ENCODE measurements around the gene CHST15.

CHST15 gene

DNA sequence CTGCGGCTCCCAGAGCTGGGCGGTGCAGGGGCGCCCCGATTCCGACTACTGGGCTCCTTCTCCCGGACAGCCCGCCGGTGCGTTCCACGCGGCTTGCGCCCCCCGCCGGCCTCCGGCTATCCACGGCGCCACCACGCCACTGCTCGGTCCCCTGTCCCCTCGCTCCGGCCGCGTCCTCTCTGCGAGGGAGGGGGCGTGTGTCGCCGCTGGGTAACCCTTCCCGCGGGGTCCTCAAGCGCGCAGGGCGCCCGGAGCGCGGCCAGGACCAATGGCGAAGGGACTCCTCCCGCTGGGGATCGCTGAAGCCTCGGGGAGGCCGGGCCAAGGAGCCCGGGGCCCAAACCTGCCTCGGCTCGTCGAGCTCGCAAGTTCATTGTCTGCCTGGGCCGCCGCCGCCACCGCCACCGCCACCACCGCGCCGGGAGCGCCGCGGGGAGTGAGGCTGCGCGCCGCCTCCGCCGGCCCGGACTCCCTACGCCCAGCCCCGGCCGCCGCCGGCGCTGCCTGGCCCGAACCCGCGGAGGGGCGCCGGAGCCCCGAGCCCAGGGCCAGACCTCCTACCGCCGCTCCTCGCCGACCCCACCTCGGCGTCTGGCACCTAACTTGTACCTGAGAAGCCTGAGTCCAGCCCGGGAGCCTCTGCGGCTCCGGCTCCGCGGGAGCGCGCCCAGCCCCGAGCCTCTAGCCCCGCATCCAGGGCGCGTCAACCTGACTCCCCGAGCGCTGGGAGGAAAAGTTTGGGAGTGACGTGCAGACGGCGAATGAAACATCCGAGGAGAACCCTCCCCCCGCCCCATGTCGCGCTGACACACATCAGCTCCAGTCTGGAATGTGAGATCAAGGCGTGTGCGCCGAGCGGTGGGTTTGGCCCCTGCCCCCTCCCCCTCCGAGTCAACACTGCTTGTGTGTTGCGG, at the start of gene CHST15:
TSS of gene CHST15 (minus strand) at position 739 of the 914 bp plus-strand sequence. CDS start 47,386 bp downstream, outside the sequence.
- no peak for DNase-seq

DNA sequence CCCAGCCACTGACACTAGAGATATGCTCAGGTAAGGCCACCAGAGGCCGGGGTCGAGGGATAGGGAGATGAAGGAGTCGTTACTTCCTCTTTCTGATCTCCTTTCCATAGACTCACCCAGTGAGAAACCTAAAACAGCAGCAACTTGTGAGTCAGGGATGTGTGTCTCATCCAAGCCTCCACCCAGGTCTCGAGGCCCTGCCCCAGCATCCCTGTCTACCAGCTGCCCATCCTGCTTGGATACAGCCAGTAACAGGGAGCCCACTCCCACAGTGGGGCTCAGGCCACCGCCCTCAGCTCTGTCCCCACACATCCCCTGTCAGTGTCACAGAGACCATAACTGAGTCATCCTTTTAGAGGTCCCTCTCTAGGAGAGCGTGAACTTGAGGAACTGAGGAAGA, 49.6 kb upstream of the CHST15 start:
- DNase-seq = no peak

- DNase-seq = no peak
Measured at GRCh38 chr10:124142006-124142739, 48.8 kb upstream of the CHST15 start.

- no peak for DNase-seq
Measured at GRCh38 chr10:124138883-124139348, 45.5 kb upstream of the CHST15 start.

DNA sequence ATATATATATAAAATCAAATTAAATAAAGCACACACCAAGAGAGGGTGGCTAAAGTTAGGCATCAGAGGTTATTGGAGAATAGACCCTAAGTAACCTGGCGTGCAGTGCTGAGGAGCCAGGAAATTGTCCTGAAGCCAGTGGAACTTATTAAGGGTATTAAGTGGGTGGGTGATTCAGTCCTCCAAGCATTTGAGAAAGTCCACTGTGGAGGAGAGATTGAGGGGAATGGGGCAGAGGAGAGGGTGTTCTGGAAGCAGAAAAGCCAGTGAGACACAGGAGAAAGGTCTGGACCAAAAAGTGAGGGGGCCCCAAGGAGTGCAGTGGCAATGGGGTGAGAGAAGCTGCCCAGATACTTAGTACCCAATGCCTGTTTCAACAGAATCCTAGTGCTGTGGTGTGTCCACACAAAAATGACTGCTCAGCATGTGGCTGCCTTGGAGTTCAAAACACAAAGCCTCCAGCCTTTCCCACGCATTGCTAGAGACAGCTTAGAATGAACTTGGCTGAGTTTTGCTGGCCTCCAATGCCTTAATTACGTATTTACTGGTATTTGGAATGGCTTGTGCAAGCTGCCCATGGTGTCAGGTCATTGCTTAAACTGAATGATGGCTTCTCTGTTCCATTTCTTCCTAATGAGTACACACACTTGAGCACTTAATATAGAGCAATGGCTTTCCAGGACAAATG, 44.9 kb upstream of the CHST15 start:
- no peak for DNase-seq

GRCh38 chr10:124134251-124134893, 41.0 kb upstream of the CHST15 start:
- DNase-seq = no peak

GRCh38 chr10:124132876-124133275, 39.5 kb upstream of the CHST15 start:
- DNase-seq = no peak

DNA sequence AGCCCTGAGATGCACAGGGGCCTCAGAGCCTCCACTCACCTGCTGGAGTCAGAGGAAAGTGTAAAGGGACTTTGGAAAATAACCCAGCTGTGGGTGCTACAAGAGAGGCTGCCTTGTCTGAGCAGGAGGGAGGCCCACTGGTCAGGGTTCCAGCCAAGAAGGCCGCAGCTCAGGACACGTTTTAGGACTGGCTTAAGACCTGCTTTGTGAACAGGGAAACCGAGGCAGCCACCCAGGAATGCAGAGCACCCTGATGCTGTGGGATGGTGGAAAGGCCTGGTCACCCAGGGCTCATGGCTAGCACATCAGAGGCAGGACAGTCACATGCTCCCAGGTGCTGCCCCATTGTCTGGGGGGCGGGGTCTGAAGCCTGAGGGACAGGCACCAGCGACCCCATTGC, 38.9 kb upstream of the CHST15 start:
- DNase-seq = no peak

- DNase-seq = no peak
Measured at GRCh38 chr10:124131172-124131571, 37.8 kb upstream of the CHST15 start.

- no peak for DNase-seq
Measured at GRCh38 chr10:124130198-124130900, 37.0 kb upstream of the CHST15 start.

DNA sequence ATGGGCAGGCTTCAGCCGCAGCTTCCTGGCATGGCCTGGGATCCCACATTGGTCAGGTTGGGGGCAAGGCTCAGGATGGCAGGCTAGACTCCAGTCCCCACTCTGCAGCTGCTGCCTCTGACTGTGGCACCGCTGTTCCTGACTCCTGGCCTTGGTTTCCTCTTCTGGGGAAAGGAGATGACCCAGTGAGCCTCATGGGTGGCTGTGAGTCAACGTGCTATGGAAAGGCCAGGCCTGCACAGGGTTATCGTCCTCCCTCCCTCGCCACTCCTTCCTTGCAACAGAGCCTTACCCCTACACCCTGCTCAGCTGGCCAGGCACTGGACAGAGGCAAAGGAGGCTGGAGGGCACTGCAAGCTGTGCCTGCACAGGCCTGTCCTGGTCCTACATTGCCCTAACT, 36.1 kb upstream of the CHST15 start:
- no peak for DNase-seq

DNA sequence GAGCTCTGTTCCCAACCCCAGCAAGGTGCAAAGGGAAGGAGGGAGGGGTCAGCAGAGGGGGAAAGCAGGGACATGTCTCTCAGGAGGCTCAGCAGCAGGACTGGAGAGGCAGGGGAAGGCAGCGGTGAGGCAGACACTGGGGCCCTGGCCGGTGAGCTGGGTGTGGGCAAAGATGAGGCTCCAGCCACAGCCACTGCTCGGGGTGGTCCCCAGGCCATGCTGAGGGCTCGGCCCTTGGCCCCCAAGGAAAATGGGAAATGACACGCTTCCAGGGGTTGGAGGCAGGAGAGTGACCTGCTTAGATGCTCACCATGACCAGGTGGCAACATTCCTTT, 35.4 kb upstream of the CHST15 start:
- no peak for DNase-seq

DNA sequence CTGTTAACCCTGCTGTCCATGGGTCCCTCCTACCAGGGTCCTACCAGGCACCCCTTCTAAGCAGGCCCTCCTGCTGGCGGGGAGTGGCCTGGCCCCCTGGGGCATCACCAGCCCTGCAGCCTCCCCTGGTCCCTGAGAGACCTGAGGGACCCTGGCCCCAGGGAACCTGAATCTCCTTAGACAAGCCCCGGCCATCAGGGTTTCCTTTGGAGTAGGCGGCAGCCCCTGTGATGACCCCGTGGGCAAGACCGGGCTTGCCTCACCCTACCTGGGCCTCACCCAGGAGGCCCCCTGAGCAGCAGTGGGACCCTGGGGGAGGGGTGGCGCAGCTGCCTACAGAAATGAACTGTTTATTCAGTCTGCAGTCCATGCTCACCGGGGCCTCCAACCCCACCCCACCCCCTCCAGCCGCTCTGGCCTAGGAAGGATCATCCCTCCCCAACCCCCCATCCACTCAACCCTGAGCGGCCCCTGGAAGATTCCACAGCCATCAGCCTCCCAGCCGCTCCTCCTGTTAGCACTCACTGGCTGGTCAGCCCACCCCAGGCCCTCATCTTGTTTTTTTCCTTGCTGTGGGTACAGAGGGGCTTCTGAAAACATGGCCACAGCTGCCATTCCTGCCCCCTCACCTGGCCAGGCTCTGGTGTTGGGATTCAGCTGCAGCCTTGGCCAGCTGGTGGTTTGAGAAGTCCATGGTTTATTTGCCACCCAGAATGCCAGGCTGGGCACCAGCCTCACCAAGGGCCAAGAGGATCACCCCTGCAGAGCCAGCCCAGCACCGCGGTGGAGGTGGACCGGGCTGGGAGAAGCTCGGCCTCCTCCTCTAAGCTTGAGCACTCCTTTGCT, 34.8 kb upstream of the CHST15 start:
- DNase-seq = no peak

- no peak for DNase-seq
Measured at GRCh38 chr10:124127563-124127962, 34.2 kb upstream of the CHST15 start.

DNA sequence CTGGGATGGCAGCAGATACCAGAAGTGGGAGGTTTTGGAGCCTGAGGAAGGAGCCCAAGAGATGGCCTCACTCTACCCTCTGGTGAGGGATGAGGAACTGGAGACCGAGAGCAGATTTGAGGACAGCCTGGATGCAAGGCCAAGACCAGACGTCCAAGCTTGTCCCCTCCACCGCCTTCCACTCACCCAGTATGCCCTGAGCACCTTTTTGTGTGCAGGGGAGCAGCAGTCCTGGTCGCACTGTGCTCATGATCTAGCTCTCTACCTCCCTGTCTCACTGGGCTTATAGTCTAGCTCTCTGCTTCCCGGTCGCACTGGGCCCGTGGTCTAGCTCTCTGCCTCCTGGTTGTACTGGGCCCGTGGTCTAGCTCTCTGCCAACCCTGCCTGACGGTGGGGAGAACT, 33.6 kb upstream of the CHST15 start:
- no peak for DNase-seq

DNA sequence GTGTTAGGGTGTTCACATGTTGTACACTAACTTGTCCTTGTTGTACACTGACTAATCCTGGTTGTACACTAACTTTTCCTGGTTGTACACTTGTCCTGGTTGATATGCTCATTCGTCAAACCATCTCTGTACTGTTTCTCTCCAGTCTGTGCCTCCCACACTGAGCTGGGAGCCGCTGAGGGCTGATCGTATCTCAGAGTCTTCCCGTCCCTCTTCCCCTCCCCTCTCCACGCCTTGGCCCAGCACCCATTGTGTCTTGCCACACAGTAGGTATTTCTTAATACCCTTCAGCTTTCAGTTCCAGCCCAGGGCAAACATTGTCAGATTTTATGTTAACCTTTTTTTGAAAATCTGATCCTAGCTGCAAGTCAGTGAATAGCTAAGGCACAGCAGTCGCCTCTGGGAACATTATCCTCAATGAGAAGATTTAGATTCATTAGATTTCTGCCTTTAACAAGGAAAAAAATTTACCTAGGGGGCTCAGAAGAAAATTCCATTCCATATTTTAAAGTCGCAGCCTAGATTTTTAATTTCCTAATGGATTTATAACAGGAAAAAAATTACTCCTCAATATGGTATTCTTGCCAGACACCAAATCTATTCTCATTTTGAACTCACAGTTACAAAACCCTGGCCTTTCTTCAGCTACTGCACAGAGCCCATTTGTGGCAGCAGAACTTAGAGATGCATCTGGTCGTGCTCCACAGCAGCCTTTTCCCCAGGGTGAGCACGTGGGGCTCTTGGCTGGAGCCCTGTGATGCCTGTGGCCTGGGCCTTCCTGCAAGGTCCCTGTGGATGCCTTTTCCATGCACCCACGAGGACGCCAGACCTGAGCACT, 33.0 kb upstream of the CHST15 start:
- no peak for DNase-seq

GRCh38 chr10:124125305-124126116, 32.1 kb upstream of the CHST15 start:
- DNase-seq = no peak

DNA sequence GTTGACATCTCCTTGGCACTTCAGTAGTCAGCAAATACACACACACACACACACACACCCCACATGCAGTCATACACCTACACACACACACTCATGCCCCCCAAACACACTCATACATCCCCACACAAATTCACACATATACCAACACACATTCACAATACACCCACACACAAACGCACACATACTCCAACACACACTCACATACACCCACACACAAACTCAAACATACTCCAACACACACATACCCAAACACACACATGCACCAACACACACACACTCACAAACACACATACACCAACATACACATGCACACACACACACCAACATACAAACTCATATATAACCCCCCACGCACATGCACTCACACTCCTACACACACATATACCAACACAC, 31.4 kb upstream of the CHST15 start:
- DNase-seq = no peak

DNA sequence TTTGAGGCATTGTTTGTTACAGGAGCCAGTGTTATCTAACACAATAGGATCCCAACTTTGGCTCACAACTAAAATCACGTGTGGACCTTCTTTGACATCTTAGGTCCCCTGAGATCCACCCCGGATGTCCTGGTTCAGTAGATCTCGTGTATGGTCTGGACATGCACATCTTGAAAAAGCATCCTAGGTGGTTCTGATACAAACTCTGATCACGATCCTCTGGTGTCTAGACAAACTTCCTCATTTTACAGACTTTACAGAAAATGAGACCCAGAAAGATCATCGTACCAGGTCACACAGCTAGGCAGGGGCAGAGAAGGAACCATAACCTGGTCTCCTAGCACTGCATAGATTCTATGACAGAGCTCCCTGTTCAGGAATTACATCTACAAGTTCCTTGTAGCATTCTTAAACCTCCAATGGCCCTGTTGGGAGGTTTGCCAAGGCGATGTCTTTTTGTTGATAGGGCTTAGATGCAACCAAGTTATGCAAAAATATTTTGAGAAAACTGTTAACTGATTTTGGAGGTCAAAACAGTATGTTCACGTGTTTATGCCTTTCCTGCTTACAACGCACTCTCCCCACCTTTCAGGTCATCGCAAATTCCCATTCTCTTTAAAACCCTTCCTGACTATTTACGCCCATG, 30.8 kb upstream of the CHST15 start:
- no peak for DNase-seq
